HCT116 (cell line): ENCODE data around the gene LARP1. TPM values are rescaled to one million over a fixed set of nuclear protein-coding genes. Genes with fewer than 3 reads are reported as not detected.

Experiments
- ATAC-seq: fragments of 200-7000 bp; cut with Tn5 transposase; 2 replicates; pipeline ENCODE4 v1.9.1; 2020; ENCODE audit warnings: mild to moderate bottlenecking, moderate library complexity
- BruUV-seq: library from RNA; stranded (reverse); fragments of 400-500 nt; replicated peaks from 2 replicates; lab custom pipeline; 2021; lab: Mats Ljungman, UMichigan
- CTCF ChIA-PET: fragments of 300-600 bp; sonication (Branson Sonifier 250); formaldehyde crosslinking; loops from one replicate; lab custom pipeline; 2021; ENCODE audit warnings: antibody characterized with exemption; lab: Charles Lee
- POLR2A ChIA-PET: fragments of 300-600, 350-600 bp; sonication (Branson Sonifier 250); formaldehyde crosslinking; loops from one replicate; lab custom pipeline; 2021; ENCODE audit warnings: antibody characterized with exemption; lab: Charles Lee
- RAD21 ChIA-PET, 2 experiments: fragments of 300-600 bp; sonication (Branson Sonifier 250); formaldehyde crosslinking; loops; one replicate each; lab custom pipeline; 2023; ENCODE audit warnings: low total read pairs in 2 of 2; ENCODE audit not compliant: uncharacterized antibody in 2 of 2, unreplicated experiment in 2 of 2, low non-redundant PET in 1 of 2; lab: Charles Lee
- DNase-seq: peaks from one replicate; pipeline ENCODE4 v3.0.0-alpha.2; 2010; ENCODE audit warnings: low read depth, low spot score
- H2AFZ ChIP-seq: fragments of 200-600 bp; shearing (Covaris generic), sonication (generic); 2 replicates; pipeline ENCODE4 v1.6.1; 2017; ENCODE audit warnings: low read depth, mixed run types, mixed read lengths, antibody characterized with exemption, low read length; ENCODE audit not compliant: poor library complexity, severe bottlenecking
- H3K27ac ChIP-seq: 2 replicates; pipeline ENCODE4 v1.5.1; 2012; ENCODE audit warnings: low read depth, low read length
- H3K27me3 ChIP-seq: fragments of 200-600 bp; sonication (generic); 2 replicates; pipeline ENCODE4 v1.6.1; 2016; ENCODE audit warnings: mixed run types, low read length, mixed read lengths; ENCODE audit not compliant: insufficient read depth
- H3K36me3 ChIP-seq, 2 experiments: fragments of 200-500 bp in 1 of 2; fragments of 200-600 bp in 1 of 2; sonication (Bioruptor generic) in 1 of 2; sonication (generic) in 1 of 2; 2 replicates each; pipeline versions ENCODE4 v1.5.1 to v1.6.1; 2014 to 2016; ENCODE audit warnings: low read length in 2 of 2, inconsistent platforms in 1 of 2, mixed read lengths in 1 of 2, mixed run types in 1 of 2; ENCODE audit not compliant: insufficient read depth in 2 of 2, control insufficient read depth in 1 of 2
- H3K4me1 ChIP-seq, 2 experiments: fragments of 200-600 bp in 1 of 2; sonication (generic) in 1 of 2; 2 replicates each; pipeline versions ENCODE4 v1.5.1 to v1.6.1; 2012 to 2017; ENCODE audit warnings: low read length in 2 of 2, inconsistent platforms in 1 of 2, mild to moderate bottlenecking in 1 of 2, mixed read lengths in 1 of 2, mixed run types in 1 of 2, moderate library complexity in 1 of 2; ENCODE audit not compliant: insufficient read depth in 2 of 2, control insufficient read depth in 1 of 2
- H3K4me2 ChIP-seq: fragments of 200-600 bp; sonication (generic); 2 replicates; pipeline ENCODE4 v1.6.1; 2017; ENCODE audit warnings: mixed run types, low read length, mixed read lengths
- H3K4me3 ChIP-seq, 2 experiments: fragments of 200-600 bp in 1 of 2; sonication (generic) in 1 of 2; replicated peaks in 1 of 2; 2 replicates each; pipeline ENCODE4 v1.5.1; 2011 to 2016; ENCODE audit warnings: low read length in 2 of 2, control low read depth in 1 of 2, low read depth in 1 of 2, mild to moderate bottlenecking in 1 of 2, mixed read lengths in 1 of 2, mixed run types in 1 of 2
- H3K79me2 ChIP-seq: fragments of 200-600 bp; sonication (generic); 2 replicates; pipeline ENCODE4 v1.6.1; 2017; ENCODE audit warnings: mild to moderate bottlenecking, mixed run types, low read length, moderate library complexity, mixed read lengths; ENCODE audit not compliant: insufficient read depth
- H3K9ac ChIP-seq: fragments of 200-600 bp; sonication (generic); 2 replicates; pipeline ENCODE4 v1.6.1; 2016; ENCODE audit warnings: low read length, mixed read lengths
- H3K9me2 ChIP-seq: fragments of 200-600 bp; sonication (generic), shearing (Covaris generic); 2 replicates; pipeline ENCODE4 v1.6.1; 2017; ENCODE audit warnings: mixed run types, mild to moderate bottlenecking, moderate library complexity; ENCODE audit not compliant: insufficient read depth
- H3K9me3 ChIP-seq, 2 experiments: fragments of 200-500 bp in 1 of 2; fragments of 200-600 bp in 1 of 2; sonication (Bioruptor generic) in 1 of 2; sonication (generic) in 1 of 2; 2 replicates each; pipeline ENCODE4 v1.6.1; 2014 to 2017; ENCODE audit warnings: low read length in 2 of 2, mixed read lengths in 2 of 2, inconsistent platforms in 1 of 2, low read depth in 1 of 2, mild to moderate bottlenecking in 1 of 2, mixed run types in 1 of 2, moderate library complexity in 1 of 2; ENCODE audit not compliant: control insufficient read depth in 1 of 2, insufficient read depth in 1 of 2
- H4K20me1 ChIP-seq: fragments of 200-600 bp; sonication (generic), shearing (Covaris generic); 2 replicates; pipeline ENCODE4 v1.6.1; 2017; ENCODE audit warnings: mixed run types, mild to moderate bottlenecking, moderate library complexity; ENCODE audit not compliant: insufficient read depth
- CEBPB ChIP-seq: IDR thresholded peaks from 2 replicates; pipeline ENCODE4 v1.6.1; 2012; ENCODE audit warnings: low read depth
- EGR1 ChIP-seq: IDR thresholded peaks from 2 replicates; pipeline ENCODE4 v1.6.1; 2012; ENCODE audit warnings: low read depth
- ELF1 ChIP-seq: IDR thresholded peaks from 2 replicates; pipeline ENCODE4 v1.6.1; 2012; ENCODE audit warnings: low read depth, borderline replicate concordance
- EZH2phosphoT487 ChIP-seq: fragments of 200-600 bp; IDR thresholded peaks from 2 replicates; pipeline ENCODE4 v1.6.1; 2018; ENCODE audit warnings: antibody characterized with exemption, borderline replicate concordance
- FOSL1 ChIP-seq: IDR thresholded peaks from 2 replicates; pipeline ENCODE4 v1.6.1; 2012; ENCODE audit warnings: low read depth
- JUND ChIP-seq: IDR thresholded peaks from 2 replicates; pipeline ENCODE4 v1.6.1; 2012
- POLR2AphosphoS5 ChIP-seq: IDR thresholded peaks from 2 replicates; pipeline ENCODE4 v1.6.1; 2011; ENCODE audit warnings: mild to moderate bottlenecking, low read depth, low read length, moderate library complexity
- RAD21 ChIP-seq: IDR thresholded peaks from 2 replicates; pipeline ENCODE4 v1.6.1; 2012; ENCODE audit warnings: low read depth, mild to moderate bottlenecking
- REST ChIP-seq: IDR thresholded peaks from 2 replicates; pipeline ENCODE4 v1.6.1; 2012; ENCODE audit warnings: low read depth
- SIN3A ChIP-seq: IDR thresholded peaks from 2 replicates; pipeline ENCODE4 v1.6.1; 2012; ENCODE audit warnings: low read depth
- SP1 ChIP-seq: IDR thresholded peaks from 2 replicates; pipeline ENCODE4 v1.6.1; 2012; ENCODE audit warnings: low read depth
- SRF ChIP-seq: IDR thresholded peaks from 2 replicates; pipeline ENCODE4 v1.6.1; 2012; ENCODE audit warnings: low read depth
- YY1 ChIP-seq: IDR thresholded peaks from 2 replicates; pipeline ENCODE4 v1.6.1; 2011; ENCODE audit warnings: low read length, low read depth, moderate library complexity, mild to moderate bottlenecking; ENCODE audit not compliant: insufficient replicate concordance; ENCODE audit errors: extremely low read depth
- ZFX ChIP-seq: fragments of 450-650 bp; IDR thresholded peaks from 2 replicates; pipeline ENCODE4 v1.6.1; 2017
- ZNF274 ChIP-seq: fragments of 200-500 bp; sonication (Bioruptor generic); IDR thresholded peaks from 2 replicates; pipeline ENCODE4 v1.6.1; 2014; ENCODE audit warnings: mild to moderate bottlenecking, low read depth, low read length, inconsistent platforms
- intact Hi-C: fragments of 100-400 bp; cut with micrococcal nuclease; formaldehyde crosslinking; loops from 2 replicates; pipeline ENCODE4 v1.10.0; 2022
- total RNA-seq: library from RNA; stranded (reverse); gene quantifications from one replicate; pipeline ENCODE4 v1.2.1, GENCODE V29; 2021; ENCODE audit not compliant: unreplicated experiment
- TF ChIP-seq, protein P1 (sequence below): IDR thresholded peaks from 2 replicates; pipeline ENCODE4 v1.6.1; 2012

LARP1 gene
- total RNA-seq, 1 experiment from 2014 or later: 201 TPM

DNA sequence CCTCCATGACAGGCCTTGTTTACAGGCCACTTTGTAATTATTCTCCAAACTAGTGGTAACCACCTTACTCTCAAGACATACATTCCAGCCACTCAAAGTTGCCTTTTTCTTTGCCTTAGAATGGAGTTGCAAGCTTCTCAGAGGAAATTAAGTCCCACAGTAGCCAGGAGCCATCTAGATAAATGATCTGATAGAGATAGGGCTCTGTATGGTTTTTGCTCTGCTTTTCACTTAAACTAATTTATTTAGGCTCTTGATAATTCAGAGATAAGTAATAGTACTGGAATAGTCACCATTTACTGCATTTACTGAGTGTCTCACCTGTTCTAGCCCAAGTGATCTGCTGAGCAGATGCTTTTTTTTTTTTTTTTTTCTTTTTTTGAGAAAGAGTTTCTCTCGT lies 7.5 kb downstream of the LARP1 start:
- Histone ChIP-seq H4K20me1 (peaks cover 57% of the 10 kb centered on the region; the same call in 1 of the 2 replicates), H3K27me3 (no peaks in the 10 kb centered on the region)
- BruUV-seq: no TSS peak
- no peak for TF ChIP-seq ZFX
- TF ChIP-seq CEBPB: no peak
- TF ChIP-seq POLR2AphosphoS5: no peak
- TF ChIP-seq, protein P1, sequence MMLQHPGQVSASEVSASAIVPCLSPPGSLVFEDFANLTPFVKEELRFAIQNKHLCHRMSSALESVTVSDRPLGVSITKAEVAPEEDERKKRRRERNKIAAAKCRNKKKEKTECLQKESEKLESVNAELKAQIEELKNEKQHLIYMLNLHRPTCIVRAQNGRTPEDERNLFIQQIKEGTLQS: no peak
- no peak for TF ChIP-seq FOSL1
- TF ChIP-seq SRF: no peak
- TF ChIP-seq YY1: no peak
- no peak for TF ChIP-seq ZNF274
- no peak for TF ChIP-seq REST
- TF ChIP-seq SIN3A: no peak
- no peak for TF ChIP-seq SP1
- TF ChIP-seq JUND: no peak
- no peak for TF ChIP-seq EGR1
- no peak for TF ChIP-seq EZH2phosphoT487
- no peak for TF ChIP-seq RAD21
- no peak for TF ChIP-seq ELF1
- TF ChIP-seq, all 23 proteins: peak for 0
- Histone ChIP-seq H3K79me2 (peaks cover 100% of the 10 kb centered on the region), H3K4me1 (peaks cover 26 to 51% of the 10 kb centered on the region in 2 experiments), H3K9me3 (no peaks in the 10 kb centered on the region), H3K4me3 (no peak overlapping the region), H3K36me3 (peaks cover 0 to 4% of the 10 kb centered on the region in 2 experiments; a peak in 1 of 4 replicates), H3K27ac (no peak overlapping the region), H3K9me2 (no peaks in the 10 kb centered on the region), H2AFZ (no peak overlapping the region), H3K4me2 (no peak overlapping the region), H3K9ac (no peak overlapping the region)
- ChIA-PET CTCF (no interaction called here), POLR2A (no interaction called here), RAD21 (no interaction called here)
- ATAC-seq (no peak), DNase-seq (no peak)
- intact Hi-C loops: no loop called here
